Caki2 (cell line): ENCODE data around the gene NECTIN4. TPM values are rescaled to one million over a fixed set of nuclear protein-coding genes. Genes with fewer than 3 reads are reported as not detected.

Experiments used
- DNase-seq: peaks from one replicate; pipeline ENCODE4 v3.0.0-alpha.2; 2015; ENCODE audit warnings: low read depth
- in situ Hi-C: cut with HindIII; loops from 2 replicates; pipeline ENCODE4 v1.10.0; 2016; ENCODE audit warnings: low sequenced_read_pairs, low pct_unique_long_range_greater_than_20kb, mixed read lengths
- total RNA-seq: library from RNA; depleted of rRNA; stranded (reverse); fragments of >200 nt; shearing (Covaris generic); gene quantifications from 2 replicates; pipeline ENCODE4 v1.2.3, GENCODE V29; 2014; ENCODE audit warnings: low replicate concordance

Gene NECTIN4
- total RNA-seq, 1 experiment from 2014 or later = 0.88 TPM

- DNase-seq = peak; percentile 84
- in situ Hi-C loops = no loop called here
These were observed 25.9 kb upstream of the NECTIN4 start for GRCh38 chr1:161115132-161115711.

GRCh38 chr1:161114556-161114955, 25.2 kb upstream of the NECTIN4 start:
- in situ Hi-C loops = no loop called here

GRCh38 chr1:161113915-161114314, 24.6 kb upstream of the NECTIN4 start:
- in situ Hi-C loops = no loop called here
- no peak for DNase-seq

More at GRCh38 chr1:161114556-161114955, 25.2 kb upstream of the NECTIN4 start:
- no peak for DNase-seq

- DNase-seq = no peak
- in situ Hi-C loops = no loop called here
These were observed 22.2 kb upstream of the NECTIN4 start for GRCh38 chr1:161111527-161111926.

GRCh38 chr1:161111117-161111516, 21.8 kb upstream of the NECTIN4 start:
- in situ Hi-C loops = no loop called here
- DNase-seq = no peak

GRCh38 chr1:161106431-161106830, 17.1 kb upstream of the NECTIN4 start:
- in situ Hi-C loops = no loop called here
- no peak for DNase-seq

GRCh38 chr1:161100556-161100955, 11.2 kb upstream of the NECTIN4 start:
- in situ Hi-C loops = no loop called here
- DNase-seq = no peak

GRCh38 chr1:161099090-161099802, 9.9 kb upstream of the NECTIN4 start:
- DNase-seq = no peak
- in situ Hi-C loops = loop anchor here (10.0 kb wide), 1 partner anchor 54 kb away; the partner anchor contains the start of gene USF1

- in situ Hi-C loops = loop anchor here (10.0 kb wide), 1 partner anchor 54 kb away; the partner anchor contains the start of gene USF1
- DNase-seq = peak; percentile 92
These were observed 9.1 kb upstream of the NECTIN4 start, which contains the start of gene KLHDC9 for GRCh38 chr1:161098210-161099068. TSS of gene KLHDC9 (plus strand) at chr1:161098361. CDS start at chr1:161098536, 175 bp downstream.

GRCh38 chr1:161096530-161096929, 7.2 kb upstream of the NECTIN4 start:
- in situ Hi-C loops = loop anchor here (10.0 kb wide), 1 partner anchor 52 kb away; the partner anchor contains the start of gene USF1
- no peak for DNase-seq

- in situ Hi-C loops = loop anchor here (10.0 kb wide), 1 partner anchor 51 kb away; the partner anchor contains the start of gene USF1
- no peak for DNase-seq
These were observed 6.7 kb upstream of the NECTIN4 start for GRCh38 chr1:161096015-161096414.

- DNase-seq = no peak
- in situ Hi-C loops = loop anchor here (10.0 kb wide), 1 partner anchor 50 kb away; the partner anchor contains the start of gene USF1
These were observed 5.9 kb upstream of the NECTIN4 start for GRCh38 chr1:161095230-161095629.

- in situ Hi-C loops = loop anchor here (10.0 kb wide), 1 partner anchor 50 kb away; the partner anchor contains the start of gene USF1
- DNase-seq = no peak
These were observed 5.1 kb upstream of the NECTIN4 start for GRCh38 chr1:161094481-161094880.

GRCh38 chr1:161092621-161093028, 3.3 kb upstream of the NECTIN4 start:
- in situ Hi-C loops = loop anchor here (10.0 kb wide), 1 partner anchor 48 kb away; the partner anchor contains the start of gene USF1
- DNase-seq = no peak

GRCh38 chr1:161091796-161092507, 2.6 kb upstream of the NECTIN4 start:
- in situ Hi-C loops = loop anchor here (10.0 kb wide), 1 partner anchor 47 kb away; the partner anchor contains the start of gene USF1
- no peak for DNase-seq

GRCh38 chr1:161091093-161091492, 1.7 kb upstream of the NECTIN4 start:
- in situ Hi-C loops = loop anchor here (10.0 kb wide), 1 partner anchor 46 kb away; the partner anchor contains the start of gene USF1
- DNase-seq = no peak

GRCh38 chr1:161090617-161091016, 1.3 kb upstream of the NECTIN4 start:
- in situ Hi-C loops = loop anchor here (10.0 kb wide), 1 partner anchor 46 kb away; the partner anchor contains the start of gene USF1

More at GRCh38 chr1:161090617-161091016, 1.3 kb upstream of the NECTIN4 start:
- no peak for DNase-seq
